Middle frontal gyrus (tissue), 1 donor: ENCODE data around the gene SH3BP4.

ENCODE experiments used
- DNase-seq: peaks from one replicate; pipeline ENCODE4 v3.0.0-alpha.2; 2015; ENCODE audit warnings: low spot score; ENCODE audit errors: extremely low spot score

Gene SH3BP4

DNA sequence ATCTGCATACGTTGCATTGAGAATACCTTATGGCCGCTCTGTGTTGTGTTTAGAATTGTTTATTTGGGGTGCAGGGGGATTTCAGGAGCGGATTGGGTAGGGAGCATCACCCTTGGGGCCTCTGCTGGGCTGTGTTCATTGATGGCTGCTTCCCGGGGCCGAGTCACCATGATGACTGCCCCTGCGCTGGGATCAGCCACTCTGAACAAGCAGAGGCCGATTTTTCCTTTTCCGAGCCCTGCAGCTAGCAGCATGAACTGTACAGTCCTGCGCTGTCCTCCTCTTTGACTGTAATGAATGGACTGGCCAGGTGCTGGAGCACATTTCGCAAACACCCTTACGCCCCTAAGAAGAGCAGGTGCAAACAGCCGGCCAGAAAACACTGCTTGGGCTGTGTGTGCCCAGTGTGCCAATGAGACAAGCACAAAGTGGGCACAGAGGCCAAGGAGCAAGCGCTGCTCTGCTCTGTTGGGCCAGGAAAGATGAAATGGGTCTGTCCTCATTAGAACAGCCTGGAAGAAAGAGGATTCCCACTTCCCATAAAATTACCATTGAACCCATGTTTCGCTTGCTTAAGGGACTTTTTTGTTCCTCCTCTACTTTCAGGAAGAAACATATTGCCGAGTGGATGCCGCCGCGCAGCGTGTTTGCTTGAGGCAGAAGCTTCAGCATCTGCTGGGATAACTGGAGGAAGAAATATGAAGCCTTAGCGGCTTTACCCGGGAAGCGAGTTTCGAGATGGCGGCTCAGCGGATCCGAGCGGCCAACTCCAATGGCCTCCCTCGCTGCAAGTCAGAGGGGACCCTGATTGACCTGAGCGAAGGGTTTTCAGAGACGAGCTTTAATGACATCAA, 82.7 kb downstream of the SH3BP4 start:
- no peak for DNase-seq

DNA sequence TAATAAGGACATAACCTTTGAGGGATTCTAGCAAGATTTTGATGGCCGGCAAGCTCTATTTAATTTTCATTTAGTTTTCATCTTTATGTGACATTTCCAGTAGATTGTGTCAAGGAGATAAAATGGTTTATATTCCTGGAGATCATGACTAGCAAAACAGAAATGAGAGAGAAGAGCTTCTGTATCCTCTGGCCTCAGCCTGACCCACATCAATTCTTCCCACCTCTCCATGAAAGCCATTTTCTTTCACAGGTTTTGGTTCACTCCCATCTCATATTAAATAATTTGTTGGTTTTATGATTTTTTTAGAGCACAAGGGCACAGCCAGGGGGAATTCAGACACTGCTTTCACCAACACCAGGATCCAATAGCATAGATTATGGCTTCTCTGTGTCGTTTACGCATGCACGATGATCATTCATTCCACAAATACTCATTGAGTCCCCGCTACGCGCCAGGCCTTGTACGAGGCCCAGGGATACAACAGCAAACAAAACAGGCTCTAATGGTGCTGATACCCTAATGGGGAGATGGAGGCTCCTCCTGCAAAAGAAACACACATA, 85.9 kb downstream of the SH3BP4 start:
- DNase-seq = no peak

DNA sequence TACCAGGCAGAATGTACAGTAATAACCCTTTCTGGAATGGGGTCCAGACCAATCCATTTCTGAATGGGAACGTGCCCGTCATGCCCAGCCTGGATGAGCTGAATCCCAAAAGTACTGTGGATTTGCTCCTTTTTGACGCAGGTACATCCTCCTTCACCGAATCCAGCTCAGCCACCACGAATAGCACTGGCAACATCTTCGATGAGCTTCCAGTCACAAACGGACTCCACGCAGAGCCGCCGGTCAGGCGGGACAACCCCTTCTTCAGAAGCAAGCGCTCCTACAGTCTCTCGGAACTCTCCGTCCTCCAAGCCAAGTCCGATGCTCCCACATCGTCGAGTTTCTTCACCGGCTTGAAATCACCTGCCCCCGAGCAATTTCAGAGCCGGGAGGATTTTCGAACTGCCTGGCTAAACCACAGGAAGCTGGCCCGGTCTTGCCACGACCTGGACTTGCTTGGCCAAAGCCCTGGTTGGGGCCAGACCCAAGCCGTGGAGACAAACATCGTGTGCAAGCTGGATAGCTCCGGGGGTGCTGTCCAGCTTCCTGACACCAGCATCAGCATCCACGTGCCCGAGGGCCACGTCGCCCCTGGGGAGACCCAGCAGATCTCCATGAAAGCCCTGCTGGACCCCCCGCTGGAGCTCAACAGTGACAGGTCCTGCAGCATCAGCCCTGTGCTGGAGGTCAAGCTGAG, 89.6 kb downstream of the SH3BP4 start:
- DNase-seq = no peak

DNA sequence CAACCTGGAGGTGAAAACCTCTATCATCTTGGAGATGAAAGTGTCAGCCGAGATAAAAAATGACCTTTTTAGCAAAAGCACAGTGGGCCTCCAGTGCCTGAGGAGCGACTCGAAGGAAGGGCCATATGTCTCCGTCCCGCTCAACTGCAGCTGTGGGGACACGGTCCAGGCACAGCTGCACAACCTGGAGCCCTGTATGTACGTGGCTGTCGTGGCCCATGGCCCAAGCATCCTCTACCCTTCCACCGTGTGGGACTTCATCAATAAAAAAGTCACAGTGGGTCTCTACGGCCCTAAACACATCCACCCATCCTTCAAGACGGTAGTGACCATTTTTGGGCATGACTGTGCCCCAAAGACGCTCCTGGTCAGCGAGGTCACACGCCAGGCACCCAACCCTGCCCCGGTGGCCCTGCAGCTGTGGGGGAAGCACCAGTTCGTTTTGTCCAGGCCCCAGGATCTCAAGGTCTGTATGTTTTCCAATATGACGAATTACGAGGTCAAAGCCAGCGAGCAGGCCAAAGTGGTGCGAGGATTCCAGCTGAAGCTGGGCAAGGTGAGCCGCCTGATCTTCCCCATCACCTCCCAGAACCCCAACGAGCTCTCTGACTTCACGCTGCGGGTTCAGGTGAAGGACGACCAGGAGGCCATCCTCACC, 90.2 kb downstream of the SH3BP4 start:
- no peak for DNase-seq

DNA sequence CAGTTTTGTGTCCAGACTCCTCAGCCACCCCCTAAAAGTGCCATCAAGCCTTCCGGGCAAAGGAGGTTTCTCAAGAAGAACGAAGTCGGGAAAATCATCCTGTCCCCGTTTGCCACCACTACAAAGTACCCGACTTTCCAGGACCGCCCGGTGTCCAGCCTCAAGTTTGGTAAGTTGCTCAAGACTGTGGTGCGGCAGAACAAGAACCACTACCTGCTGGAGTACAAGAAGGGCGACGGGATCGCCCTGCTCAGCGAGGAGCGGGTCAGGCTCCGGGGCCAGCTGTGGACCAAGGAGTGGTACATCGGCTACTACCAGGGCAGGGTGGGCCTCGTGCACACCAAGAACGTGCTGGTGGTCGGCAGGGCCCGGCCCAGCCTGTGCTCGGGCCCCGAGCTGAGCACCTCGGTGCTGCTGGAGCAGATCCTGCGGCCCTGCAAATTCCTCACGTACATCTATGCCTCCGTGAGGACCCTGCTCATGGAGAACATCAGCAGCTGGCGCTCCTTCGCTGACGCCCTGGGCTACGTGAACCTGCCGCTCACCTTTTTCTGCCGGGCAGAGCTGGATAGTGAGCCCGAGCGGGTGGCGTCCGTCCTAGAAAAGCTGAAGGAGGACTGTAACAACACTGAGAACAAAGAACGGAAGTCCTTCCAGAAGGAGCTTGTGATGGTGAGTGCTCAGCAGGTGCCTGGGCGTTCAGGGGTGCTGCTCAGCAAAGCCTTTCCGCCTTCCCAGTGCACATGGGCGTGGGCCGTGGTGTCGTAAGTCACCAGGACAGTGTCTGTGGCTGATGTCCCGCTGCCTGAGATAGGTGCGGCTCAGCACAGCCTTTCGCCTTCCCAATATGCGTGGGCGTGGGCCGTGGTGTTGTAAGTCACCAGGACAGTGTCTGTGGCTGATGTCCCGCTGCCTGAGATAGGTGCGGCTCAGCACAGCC, 91.0 kb downstream of the SH3BP4 start:
- DNase-seq = no peak

DNA sequence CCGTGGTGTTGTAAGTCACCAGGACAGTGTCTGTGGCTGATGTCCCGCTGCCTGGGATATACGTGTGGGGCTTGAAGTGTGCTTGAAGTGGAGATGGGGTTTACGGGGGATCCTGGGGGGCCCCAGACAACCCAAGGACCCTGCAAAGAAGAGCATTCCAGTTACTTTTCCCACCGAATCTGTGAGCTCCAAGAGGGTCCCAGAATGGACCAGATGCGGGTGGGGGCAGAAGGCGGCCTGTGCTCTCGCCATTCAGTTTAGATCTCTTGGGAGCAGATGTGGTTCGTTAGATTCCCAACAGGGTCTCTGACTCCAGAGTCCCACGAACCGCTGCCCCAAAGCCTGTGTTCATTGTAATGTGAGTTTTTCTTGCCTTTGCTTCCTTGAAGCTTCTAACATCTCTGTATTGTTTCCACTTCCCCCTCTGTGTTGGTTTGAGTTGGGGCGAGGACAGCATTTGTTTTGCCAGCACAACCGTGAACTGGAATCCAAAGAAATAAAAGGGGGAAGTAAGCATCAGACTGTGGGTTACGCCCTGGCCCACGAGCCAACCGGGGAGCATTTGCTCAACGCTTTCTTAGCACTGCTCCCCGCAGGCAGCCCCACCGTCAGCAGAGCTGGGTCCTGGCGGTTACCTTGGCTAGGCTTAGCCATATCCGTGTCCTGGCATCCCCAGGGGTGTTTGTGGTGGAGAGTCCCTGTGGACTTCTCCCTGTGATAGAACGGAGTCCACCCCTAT, 92.1 kb downstream of the SH3BP4 start:
- no peak for DNase-seq

DNA sequence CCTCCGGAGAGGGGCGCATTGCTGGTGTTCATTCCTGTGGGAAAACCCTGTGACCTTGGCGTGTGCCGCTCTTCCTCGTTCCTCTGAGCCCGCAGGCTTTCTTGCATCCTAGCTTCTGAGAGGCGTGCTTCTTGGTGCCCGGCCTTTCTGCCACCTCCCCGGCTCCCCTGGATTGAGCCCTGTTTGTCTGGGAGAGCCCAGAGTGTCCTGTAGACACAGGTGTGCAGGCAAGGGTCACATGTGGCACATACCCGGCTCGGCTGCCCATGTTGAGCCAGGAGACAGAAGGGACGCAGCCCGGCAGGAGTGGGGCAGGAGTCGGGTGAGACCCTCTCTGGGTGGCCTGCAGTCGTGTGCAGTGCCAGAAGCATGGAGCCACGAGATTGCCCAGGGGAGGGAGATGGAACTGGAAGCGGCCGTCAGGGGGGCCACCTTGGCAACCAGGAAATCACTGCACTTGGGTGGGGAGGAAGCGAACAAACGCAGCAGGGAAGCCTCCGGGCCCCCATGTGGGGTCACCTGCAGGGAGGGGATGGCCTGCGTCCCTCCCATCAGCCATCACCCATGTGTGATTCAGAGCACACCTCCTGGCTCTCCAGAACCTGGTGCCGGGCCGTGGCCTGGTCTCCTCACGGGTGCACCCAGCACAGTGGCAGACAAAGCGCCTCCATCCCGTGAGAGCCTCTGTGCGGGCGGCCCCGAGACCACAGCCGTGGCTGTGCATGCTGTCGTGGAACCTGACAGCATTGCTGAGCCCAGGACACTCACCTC, 92.9 kb downstream of the SH3BP4 start:
- DNase-seq = no peak

DNA sequence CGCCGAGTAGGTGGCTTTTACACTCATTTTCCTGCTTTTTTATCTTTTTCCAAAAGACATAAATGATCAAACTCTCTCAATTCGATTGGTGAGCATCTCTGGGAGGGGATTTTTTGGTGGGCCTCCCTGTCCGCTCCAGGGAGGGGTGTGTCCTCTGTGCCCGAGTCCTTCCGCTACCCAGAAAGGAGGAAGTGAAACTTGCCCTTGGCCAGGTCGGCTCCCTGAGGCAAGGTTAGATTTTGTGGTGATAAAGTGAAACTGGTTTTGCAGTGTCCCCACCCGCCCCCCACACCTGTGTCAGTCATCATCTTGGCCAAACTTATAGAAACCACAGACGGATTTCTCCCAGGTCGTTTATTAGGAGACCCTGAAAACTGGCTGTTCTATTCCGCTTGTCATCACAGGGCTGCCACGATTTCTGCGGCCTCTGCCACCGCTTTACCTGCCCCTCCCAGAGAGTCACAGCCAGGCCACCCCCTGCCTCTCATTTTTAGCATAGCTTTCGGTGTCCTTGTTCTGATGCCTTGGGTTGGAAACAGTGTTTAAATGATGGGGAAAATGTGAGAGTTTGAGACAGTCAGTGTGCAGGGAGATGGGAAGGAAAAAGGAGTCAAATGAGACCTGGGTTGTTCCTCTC, 93.6 kb downstream of the SH3BP4 start:
- no peak for DNase-seq

DNA sequence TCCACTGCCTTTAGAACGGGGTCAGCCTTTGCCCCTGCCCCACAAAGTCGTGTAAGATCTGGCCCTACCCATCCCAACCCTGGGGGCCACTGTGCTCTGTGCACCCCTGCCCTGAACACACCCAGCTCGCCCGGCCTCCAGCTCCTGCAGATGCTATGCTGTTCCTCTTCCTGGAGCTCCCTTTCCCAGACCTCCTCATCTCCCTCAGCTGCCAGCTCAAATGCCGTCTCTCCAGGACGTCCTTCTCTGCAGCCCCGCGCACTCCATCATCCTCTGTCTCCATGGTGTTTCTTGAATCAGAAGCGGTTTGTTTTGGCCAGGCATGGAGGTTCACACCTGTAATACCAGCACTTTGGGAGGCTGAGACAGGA, 94.1 kb downstream of the SH3BP4 start:
- DNase-seq = no peak

DNA sequence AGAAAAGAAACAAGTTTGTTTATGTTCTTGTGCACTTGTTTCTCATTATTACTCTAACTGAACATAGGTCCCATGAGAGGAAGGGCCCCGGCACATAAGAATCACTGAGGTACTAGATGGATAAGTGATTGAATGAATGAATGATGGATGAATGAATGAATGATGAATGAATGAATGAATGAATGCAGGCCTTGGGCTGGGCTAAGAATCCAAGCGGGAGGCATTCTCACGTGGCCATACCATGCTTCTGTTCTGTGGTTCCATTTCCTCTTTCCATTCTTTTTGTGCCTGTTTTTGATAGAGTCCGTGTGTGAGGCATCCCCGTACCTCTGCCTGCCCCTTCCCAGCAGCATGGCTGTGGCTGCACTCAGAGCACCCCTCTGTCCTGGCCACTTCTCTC, 94.8 kb downstream of the SH3BP4 start:
- no peak for DNase-seq

DNA sequence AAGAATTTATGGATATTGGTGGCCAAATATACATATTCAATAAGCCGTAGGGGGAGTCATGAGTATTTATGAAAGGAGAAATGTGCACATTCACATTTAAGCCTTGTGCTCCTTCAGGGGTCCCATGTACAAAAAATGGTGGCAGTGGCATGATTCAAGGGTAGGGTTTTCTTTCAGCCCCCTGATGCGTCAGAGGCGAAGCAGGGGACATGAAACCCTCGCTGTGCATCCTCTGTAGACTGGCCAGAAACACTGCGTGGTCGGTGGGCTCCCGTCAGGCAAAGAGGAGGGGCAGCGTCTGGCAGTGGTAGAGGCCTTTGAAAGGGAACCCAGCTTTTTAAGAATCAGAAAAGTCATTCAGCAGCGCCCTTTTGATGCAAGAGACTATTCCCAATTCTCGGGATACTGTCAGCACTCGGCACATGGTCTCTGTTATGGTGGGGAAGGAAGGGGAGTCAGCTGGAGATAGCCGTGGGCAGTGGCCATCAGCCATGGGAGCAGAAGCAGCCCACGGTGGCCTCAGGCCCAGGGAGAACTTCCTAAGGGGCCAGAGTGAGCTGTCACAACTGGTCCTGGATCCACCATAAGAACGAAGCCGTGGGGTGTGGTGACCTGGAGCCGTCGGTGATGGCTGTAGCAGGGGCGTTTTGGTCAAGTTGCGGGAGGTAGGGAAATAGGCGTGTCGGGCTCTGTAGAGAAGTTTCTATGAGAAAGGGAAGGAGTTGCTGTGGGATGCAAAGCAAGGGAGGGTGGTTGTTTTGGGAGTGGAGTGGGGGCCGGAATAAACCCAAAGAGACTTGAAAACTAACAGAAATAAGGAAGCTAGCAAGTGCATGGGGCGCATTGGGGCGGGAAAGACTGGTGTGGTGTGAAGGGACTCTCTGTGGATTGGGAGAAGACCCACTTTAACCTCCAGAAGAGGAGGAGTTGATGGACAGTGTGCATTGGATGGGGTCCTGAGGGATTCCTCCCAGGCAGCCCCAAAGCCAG, 95.6 kb downstream of the SH3BP4 start:
- no peak for DNase-seq

DNA sequence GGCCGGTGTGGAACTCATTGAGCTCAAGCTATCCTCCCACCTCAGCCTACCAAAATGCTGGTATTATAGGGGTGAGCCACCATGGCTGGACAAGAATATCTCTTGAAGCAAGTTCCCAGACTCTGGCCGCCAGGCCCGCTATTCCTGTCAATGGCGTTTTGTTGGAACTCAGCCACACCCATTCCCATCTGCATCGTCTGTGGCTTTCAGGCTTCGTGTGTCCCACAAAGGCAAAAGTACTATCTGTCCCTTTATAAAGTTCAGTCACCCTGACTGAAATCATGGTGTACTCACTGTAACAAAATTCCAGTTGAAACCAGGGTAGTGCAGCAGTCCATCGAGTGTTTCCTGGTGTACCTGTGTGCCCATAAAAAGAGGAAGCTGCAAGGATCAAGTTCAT, 96.7 kb downstream of the SH3BP4 start:
- no peak for DNase-seq

DNA sequence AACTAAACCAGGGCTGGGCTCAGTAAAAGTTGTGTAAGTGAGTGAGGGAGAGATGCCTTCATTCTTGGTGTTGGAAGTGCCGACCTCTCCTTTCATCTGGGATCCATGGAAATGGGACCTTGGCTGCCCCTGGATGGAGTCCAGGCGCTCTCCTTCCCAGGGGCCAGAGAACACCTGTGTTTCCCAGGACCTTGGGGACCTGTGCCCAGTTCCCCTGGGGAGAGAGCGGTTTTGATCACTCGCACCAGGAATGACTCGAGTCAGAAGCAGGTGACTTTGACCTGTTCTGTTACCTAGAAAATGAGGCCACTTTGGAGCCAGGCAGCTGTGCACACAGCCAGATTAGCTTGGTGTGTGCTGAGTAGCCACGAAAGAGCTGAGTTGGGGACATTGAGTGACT, 97.3 kb downstream of the SH3BP4 start:
- DNase-seq = no peak

DNA sequence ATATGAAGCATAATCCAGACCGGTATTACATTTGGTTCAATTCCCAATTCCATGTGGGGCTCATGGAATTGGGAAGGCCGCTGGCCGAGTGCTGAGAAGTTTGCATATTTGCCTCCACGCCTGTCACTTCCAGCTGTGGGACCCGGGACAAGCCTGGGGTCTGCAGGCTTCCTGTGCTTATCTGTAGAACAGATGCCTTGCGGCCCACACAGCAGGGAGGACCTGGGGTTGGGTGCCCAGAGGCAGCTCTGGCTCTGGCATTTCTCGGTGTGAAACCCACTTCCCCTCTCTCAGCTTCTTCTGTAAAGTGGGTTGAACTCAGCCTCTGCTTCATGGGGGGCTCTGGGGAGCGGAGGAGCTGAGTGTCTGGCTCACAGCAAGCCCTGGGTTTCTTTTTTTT, 97.9 kb downstream of the SH3BP4 start:
- DNase-seq = no peak

DNA sequence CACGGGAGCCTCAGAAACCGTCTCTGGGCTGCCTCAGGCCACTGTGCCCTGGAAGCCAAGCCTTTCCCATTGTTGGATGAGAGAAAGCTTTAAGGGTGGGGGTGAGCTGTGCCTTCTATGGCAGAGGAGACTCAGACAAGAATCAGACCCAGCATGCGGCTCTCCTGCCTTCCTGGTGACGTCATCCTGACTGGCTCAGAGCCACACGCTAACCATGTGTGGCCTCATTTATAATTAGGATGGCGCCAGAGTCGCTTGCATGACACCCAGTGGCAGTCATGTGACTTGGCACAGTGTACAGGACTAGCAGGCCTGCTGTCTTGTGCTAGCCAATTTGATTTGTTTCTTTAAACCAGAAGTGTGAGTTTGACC, 99.1 kb downstream of the SH3BP4 start:
- peak; percentile 72 for DNase-seq

DNA sequence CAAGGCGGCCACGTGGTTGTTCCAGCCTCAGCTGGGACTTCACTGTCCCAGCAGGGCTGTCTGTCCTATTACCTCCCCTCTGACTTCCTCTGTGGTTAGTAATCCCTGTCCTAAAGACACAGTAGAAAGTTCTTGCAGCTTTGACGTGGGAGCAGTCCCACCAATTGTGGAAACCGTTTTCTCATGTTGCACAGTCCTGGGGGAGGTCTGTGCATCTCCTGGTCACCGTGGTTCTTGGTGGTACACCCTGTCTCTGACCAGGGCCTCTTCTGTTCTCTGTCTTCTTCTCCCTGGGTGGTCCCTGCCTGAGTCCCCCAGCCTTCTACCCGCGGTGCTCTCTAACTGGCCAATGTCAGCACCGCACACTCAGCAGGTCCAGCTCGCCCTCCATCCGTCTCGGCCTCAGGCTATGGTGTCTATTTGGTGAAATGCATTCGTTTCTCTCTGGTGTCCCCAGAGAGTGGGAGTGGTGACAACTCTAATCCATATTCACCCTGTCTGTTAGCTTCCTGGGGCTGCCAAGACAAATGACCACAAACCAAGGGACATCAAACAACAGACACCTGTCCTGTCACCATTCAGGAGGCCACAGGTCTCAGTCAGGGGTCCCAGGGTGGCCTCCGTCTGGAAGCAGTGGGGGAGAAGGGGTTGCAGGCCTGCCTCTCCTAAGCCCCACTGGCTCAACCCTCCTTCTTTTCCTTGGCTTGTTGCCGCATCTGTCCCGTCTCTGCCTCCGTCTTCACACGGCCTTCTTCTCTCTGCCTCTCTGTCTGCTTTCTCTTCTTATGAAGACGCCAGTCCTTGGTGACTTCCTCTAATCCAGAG, 99.8 kb downstream of the SH3BP4 start:
- DNase-seq = no peak
